Ramos (cell line): ENCODE data around the gene FBXO10.

ENCODE experiments used
- in situ Hi-C: fragments of 300-500 bp; cut with MboI; formaldehyde crosslinking; loops from one replicate; pipeline ENCODE4 v1.14.3; 2022; ENCODE audit warnings: low sequenced_read_pairs; ENCODE audit not compliant: unreplicated experiment

Gene FBXO10

GRCh38 chr9:37559125-37559524 is 17.1 kb downstream of the FBXO10 start:
- in situ Hi-C loops, result no loop called here

GRCh38 chr9:37555786-37556185 is 20.4 kb downstream of the FBXO10 start:
- in situ Hi-C loops, result no loop called here

GRCh38 chr9:37554318-37554717 is 21.9 kb downstream of the FBXO10 start:
- in situ Hi-C loops, result no loop called here

DNA sequence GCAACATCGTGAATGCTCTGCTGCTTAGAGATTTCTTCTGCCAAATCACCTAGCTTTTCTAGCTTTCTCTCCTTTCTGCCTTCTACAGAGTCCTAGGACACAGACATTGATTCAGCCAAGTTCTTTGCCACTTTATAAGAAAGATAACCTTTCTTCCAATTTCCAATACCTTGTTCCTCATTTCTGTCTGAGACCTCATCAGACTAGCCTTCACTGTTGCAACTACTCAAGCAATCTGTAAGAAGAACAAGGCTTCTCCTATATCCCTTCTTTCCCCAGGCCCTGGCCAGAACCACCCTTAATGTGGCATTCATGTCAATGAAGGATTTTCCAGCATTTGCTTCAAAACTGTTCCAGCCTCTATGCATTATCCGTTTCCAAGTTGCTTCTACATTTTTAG is 24.3 kb downstream of the FBXO10 start:
- in situ Hi-C loops, result no loop called here

- in situ Hi-C loops, result no loop called here
Observed at GRCh38 chr9:37551468-37551867, 24.7 kb downstream of the FBXO10 start.

DNA sequence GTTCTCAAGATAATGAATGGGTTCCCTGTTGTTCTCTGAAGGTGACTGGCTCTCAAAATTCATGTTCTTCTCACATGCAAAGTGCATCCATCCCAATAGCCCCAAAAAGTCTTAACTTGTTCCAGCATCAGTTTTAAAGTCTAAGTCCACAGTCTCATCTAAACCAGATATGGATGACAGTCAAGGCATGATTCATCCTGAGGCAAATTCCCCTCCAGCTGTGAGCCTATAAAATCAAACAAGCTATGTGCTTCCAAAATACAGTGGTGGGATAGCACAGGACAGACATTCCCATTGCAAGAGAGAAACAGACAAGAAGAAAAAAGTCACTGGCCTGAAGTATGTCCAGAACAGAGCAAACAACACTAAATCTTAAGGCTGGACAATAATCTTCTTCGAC is 25.4 kb downstream of the FBXO10 start:
- in situ Hi-C loops, result no loop called here

DNA sequence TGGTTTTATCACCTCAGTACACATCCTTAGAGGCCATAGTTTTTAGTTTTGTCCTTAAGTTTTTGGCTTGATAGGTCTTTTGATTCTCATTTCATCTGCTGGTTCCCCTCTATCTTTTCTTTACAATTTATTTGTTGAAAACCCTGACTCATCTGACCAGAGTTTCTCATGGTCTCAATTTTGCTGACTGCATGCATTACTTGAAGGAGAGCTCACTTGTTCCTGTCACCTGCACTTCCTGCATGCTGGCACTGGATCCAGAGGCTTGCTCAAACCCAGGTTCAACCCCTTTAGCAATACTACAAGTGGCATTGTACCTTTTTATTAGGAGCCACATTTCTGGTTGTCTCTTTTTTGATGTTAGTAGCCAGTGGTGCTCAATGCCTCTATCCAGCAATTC is 26.7 kb downstream of the FBXO10 start:
- in situ Hi-C loops, result no loop called here

GRCh38 chr9:37547328-37547878 is 28.8 kb downstream of the FBXO10 start:
- in situ Hi-C loops, result no loop called here

DNA sequence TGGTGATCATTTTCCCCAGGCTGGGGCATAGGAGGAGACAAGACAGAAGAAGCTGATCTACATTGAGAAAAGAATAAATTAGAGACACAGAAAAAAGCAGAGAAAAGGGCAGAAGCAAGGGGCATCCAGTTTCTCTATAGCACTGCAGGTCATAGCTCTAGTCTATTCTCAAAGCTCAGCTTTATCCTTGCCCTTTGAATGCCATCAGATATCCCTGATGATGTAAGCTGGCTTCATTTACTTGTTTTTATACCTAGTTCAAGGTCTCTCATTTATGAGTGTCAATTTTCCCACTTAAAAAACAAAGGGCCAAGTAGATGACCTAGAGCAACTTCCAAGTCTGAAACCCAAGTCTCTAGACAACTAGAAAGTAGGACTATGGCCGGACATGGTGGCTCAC is 32.7 kb downstream of the FBXO10 start:
- in situ Hi-C loops, result no loop called here

GRCh38 chr9:37542895-37543294 is 33.3 kb downstream of the FBXO10 start:
- in situ Hi-C loops, result no loop called here

GRCh38 chr9:37542488-37542887 is 33.7 kb downstream of the FBXO10 start:
- in situ Hi-C loops, result no loop called here

GRCh38 chr9:37541465-37541864 is 34.7 kb downstream of the FBXO10 start:
- in situ Hi-C loops, result no loop called here

GRCh38 chr9:37540634-37541033 is 35.5 kb downstream of the FBXO10 start:
- in situ Hi-C loops, result no loop called here

- in situ Hi-C loops, result no loop called here
Observed at GRCh38 chr9:37539634-37540033, 36.5 kb downstream of the FBXO10 start.

- in situ Hi-C loops, result no loop called here
Observed at GRCh38 chr9:37538099-37538498, 38.1 kb downstream of the FBXO10 start.

DNA sequence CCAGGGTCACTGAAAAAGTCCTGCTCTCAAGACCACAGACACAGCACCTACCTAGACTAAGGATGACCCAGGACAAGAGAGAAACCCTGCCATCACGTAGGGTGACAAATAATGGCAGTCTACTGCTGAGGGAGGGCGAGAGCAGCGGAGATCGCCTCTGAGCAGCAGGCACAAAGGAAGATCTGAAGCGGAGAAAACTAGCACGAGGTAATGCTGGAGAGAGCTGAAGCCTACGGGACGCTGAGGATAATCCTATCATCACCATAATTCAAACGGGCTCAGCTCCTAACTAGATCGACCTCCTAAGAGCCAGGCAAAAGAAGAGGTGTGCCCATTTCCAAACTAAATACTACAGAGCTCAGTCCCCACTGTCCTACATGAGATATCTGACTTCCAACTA is 41.3 kb downstream of the FBXO10 start:
- in situ Hi-C loops, result no loop called here

DNA sequence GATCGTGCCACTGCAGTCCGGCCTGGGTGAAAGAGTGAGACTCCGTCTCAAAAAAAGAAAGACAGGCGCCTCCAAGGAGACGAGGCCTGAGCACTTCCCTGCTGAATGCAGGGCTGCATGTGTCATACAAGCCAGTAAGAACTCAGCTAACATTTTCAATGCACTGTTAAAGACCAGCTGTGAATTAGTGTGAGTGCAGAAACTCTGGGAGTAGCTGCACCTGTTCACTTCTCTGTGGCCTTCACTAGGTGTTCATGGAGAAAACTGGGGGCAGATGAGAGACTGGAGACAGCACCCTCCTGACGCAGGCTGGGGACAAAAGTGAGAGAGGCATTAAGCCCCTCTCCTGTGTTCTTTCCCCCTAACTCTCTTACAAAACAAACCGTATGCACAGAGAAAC is 41.8 kb downstream of the FBXO10 start:
- in situ Hi-C loops, result no loop called here

DNA sequence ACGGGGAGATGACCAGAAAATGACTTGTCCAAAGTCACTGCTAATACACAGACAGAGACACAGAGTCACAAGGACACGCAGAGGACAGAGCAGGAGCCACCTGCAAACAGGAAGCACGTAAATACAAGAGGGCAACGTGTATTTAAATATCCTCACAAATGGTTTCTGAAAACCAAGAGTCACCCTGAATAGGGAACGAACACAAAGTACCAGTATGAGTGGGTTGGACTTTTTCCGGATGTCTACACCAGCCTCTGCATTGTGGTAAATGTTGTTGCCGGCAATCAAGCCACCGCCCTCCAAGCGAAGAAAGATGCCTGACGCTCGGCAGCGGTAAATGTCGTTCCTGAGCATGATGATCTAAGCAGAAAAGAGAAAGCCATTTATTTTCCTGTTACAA is 44.5 kb downstream of the FBXO10 start:
- in situ Hi-C loops, result no loop called here

- in situ Hi-C loops, result no loop called here
Observed at GRCh38 chr9:37528652-37529471, 47.3 kb downstream of the FBXO10 start.

GRCh38 chr9:37523916-37524315 is 52.3 kb downstream of the FBXO10 start:
- in situ Hi-C loops, result no loop called here

DNA sequence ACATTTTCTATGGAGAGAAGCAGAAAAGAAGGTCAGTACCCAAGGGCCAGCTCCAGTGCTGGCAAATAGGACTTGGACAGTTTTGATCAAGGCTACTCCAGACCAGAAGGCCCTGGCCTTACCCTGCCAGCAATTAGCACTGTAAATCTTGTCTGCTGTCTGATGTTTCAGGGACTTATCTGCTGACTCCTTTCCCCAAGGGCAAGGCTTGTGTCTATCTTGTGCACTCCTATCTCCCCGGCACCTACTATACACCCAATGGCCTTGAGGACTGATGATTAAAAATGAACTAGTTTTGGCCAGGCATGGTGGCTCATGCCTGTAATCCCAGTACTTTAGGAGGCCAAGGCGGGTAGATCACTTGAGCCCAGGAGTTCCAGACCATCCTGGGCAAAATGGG is 53.2 kb downstream of the FBXO10 start:
- in situ Hi-C loops, result no loop called here

DNA sequence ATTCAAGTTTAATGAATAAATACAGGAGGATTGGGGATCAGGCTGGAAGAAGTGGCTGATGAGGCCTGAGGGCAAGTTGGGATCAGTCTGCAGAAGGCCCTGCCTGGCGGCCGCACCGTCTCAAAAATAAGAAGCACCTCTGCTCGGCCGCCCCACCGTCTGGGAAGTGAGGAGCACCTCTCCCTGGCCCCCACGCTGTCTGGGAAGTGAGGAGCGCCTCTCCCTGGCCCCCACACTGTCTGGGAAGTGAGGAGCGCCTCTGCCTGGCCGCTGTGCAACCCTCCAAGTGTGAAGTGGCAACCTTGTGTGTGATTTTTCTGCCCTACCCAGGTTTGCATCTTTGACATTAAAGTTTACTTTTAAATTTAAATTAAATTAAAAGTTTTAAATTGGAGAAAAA is 55.1 kb downstream of the FBXO10 start:
- in situ Hi-C loops, result no loop called here
